Right lobe of liver (tissue), 6 donors: Measurements from ENCODE around the gene SPTBN2. TPM values are rescaled to one million over a fixed set of nuclear protein-coding genes. Genes with fewer than 3 reads are reported as not detected.

ENCODE experiments used
- ATAC-seq, 4 donors: fragments of 200-7000 bp; cut with Tn5 transposase; one replicate each; pipeline ENCODE4 v1.9.1; 2020; ENCODE audit warnings: mild to moderate bottlenecking in 4 of 4, moderate library complexity in 4 of 4
- DNase-seq, 3 donors: peaks; one replicate each; pipeline ENCODE4 v3.0.0-alpha.2; 2020
- H3K27ac ChIP-seq, 3 donors: fragments of 200-600 bp; one replicate each; pipeline ENCODE4 v1.8.0; 2022
- H3K27me3 ChIP-seq, 2 donors: fragments of 200-600 bp; one replicate each; pipeline ENCODE4 v1.8.0; 2022
- H3K36me3 ChIP-seq, 4 donors: fragments of 200-600 bp; sonication (generic) in 1 of 4; one replicate each; pipeline versions ENCODE4 v1.5.1 to v1.8.0; 2017 to 2022; ENCODE audit warnings: control low read depth in 1 of 4
- H3K4me1 ChIP-seq, 4 donors: fragments of 200-600 bp; sonication (generic) in 1 of 4; one replicate each; pipeline versions ENCODE4 v1.5.1 to v1.8.0; 2017 to 2022; ENCODE audit warnings: control low read depth in 1 of 4
- H3K4me3 ChIP-seq, 3 donors: fragments of 200-600 bp; one replicate each; pipeline ENCODE4 v1.8.0; 2022
- H3K9me3 ChIP-seq, 4 donors: fragments of 200-600 bp; sonication (generic) in 1 of 4; one replicate each; pipeline versions ENCODE4 v1.5.1 to v1.8.0; 2017 to 2022; ENCODE audit warnings: control low read depth in 1 of 4
- CTCF ChIP-seq, 4 donors: fragments of 200-600 bp in 3 of 4; fragments of 450-650 bp in 1 of 4; IDR thresholded peaks; one replicate each; pipeline versions ENCODE4 v1.5.1 to v1.8.0; 2016 to 2022; ENCODE audit warnings: antibody characterized with exemption in 4 of 4, mild to moderate bottlenecking in 2 of 4
- POLR2A ChIP-seq: fragments of 450-650 bp; IDR thresholded peaks from one replicate; pipeline ENCODE4 v1.6.1; 2017; ENCODE audit warnings: antibody characterized with exemption, mild to moderate bottlenecking
- WGBS: methylation state at CpG from one replicate; pipeline ENCODE4 v1.1.6; 2018; ENCODE audit warnings: low coverage, low lambda C conversion rate; ENCODE audit not compliant: insufficient coverage; ENCODE audit errors: missing lambda C conversion rate; 5-methylcytosine and 5-hydroxymethylcytosine counted together
- intact Hi-C, 2 donors: fragments of 100-400 bp; cut with DNase I; formaldehyde crosslinking; loops; one replicate each; pipeline versions ENCODE4 v1.11.2 to v1.14.1; 2022
- total RNA-seq, 6 experiments: library from RNA; depleted of rRNA in 2 of 6; stranded (reverse); fragments of >200 nt in 2 of 6; fragmentation: NEBNext Ultra II Directional in 3 of 6; extraction: Animal tissue kit (Norgen Biotek cat#: 25700) in 3 of 6; gene quantifications; one replicate each; pipeline versions ENCODE4 v1.1.0 to v1.2.4, GENCODE V29; 2016 to 2023
- donor health status: DM: no; HTN: yes; CAD: no.
- donor health status: DM: no; HTN: no; CAD: no.
- donor health status: DM: no; HTN: no; CAD: no.
- donor health status: DM: no; HTN: yes; CAD: no.
- donor health status: DM: no; HTN: yes; CAD: no.

The SPTBN2 gene
- total RNA-seq, 6 experiments from 2014 or later, result 20.7 to 67.1 (median 50.7) TPM

GRCh38 chr11:66704659-66705360 lies 24.2 kb downstream of the SPTBN2 start:
- no peak overlapping the region for H3K27ac ChIP-seq
- peak in 2 of 4 donors; percentile 6 to 29 for ATAC-seq
- WGBS, result no CpG with 5 or more reads among the region's 46 CpGs
- intact Hi-C loops, result no loop called here
- no peaks in the 10 kb centered on the region for H3K27me3 ChIP-seq
- H3K4me3 ChIP-seq, result no peak overlapping the region
- H3K4me1 ChIP-seq, result peaks cover 0 to 17% (median 5%) of the 10 kb centered on the region in 4 donors
- DNase-seq, result no peak
- no peak for TF ChIP-seq CTCF (IDR thresholded peaks at IDR 0.05)
- TF ChIP-seq POLR2A, result no peak
- no peaks in the 10 kb centered on the region for H3K9me3 ChIP-seq
- H3K36me3 ChIP-seq, result peaks cover 0 to 19% (median 8%) of the 10 kb centered on the region in 4 donors

GRCh38 chr11:66701432-66702240 lies 27.4 kb downstream of the SPTBN2 start:
- H3K4me3 ChIP-seq, result no peak overlapping the region
- no peaks in the 10 kb centered on the region for H3K9me3 ChIP-seq
- TF ChIP-seq POLR2A (no peak), CTCF (IDR thresholded peaks at IDR 0.05) (no peak)
- no peak overlapping the region for H3K27ac ChIP-seq
- ATAC-seq (peak; percentile 59 to 82 (median 76)), DNase-seq (peak in 2 of 3 donors; percentile 76)
- H3K27me3 ChIP-seq, result no peaks in the 10 kb centered on the region
- H3K4me1 ChIP-seq, result peaks cover 0 to 17% (median 5%) of the 10 kb centered on the region in 4 donors
- intact Hi-C loops, result no loop called here
- H3K36me3 ChIP-seq, result peaks cover 0 to 24% (median 10%) of the 10 kb centered on the region in 4 donors
- 61% methylated on average over 5 of the region's 10 CpGs for WGBS

- TF ChIP-seq CTCF (IDR thresholded peaks at IDR 0.05) (no peak), POLR2A (no peak)
- WGBS, result 100% methylated on average over 1 of the region's 27 CpGs
These were observed 28.3 kb downstream of the SPTBN2 start for GRCh38 chr11:66700742-66701141.

GRCh38 chr11:66700337-66700736 lies 28.7 kb downstream of the SPTBN2 start:
- peaks cover 0 to 22% (median 11%) of the 10 kb centered on the region in 4 donors for H3K36me3 ChIP-seq
- no peak overlapping the region for H3K4me3 ChIP-seq
- no peak overlapping the region for H3K27ac ChIP-seq
- H3K27me3 ChIP-seq, result no peaks in the 10 kb centered on the region
- TF ChIP-seq POLR2A, result no peak
- TF ChIP-seq CTCF (IDR thresholded peaks at IDR 0.05), result no peak
- H3K4me1 ChIP-seq, result peaks cover 0 to 17% (median 5%) of the 10 kb centered on the region in 4 donors
- intact Hi-C loops, result no loop called here
- no peaks in the 10 kb centered on the region for H3K9me3 ChIP-seq
- DNase-seq (no peak), ATAC-seq (peak in 3 of 4 donors; percentile 4 to 41 (median 22))
- WGBS, result 71% methylated on average over 12 of the region's 15 CpGs

More at GRCh38 chr11:66700742-66701141, 28.3 kb downstream of the SPTBN2 start:
- intact Hi-C loops, result no loop called here
- no peak overlapping the region for H3K4me3 ChIP-seq
- H3K27me3 ChIP-seq, result no peaks in the 10 kb centered on the region
- peaks cover 0 to 22% (median 11%) of the 10 kb centered on the region in 4 donors for H3K36me3 ChIP-seq
- peaks cover 0 to 17% (median 5%) of the 10 kb centered on the region in 4 donors for H3K4me1 ChIP-seq
- H3K27ac ChIP-seq, result no peak overlapping the region
- no peaks in the 10 kb centered on the region for H3K9me3 ChIP-seq
- ATAC-seq (no peak), DNase-seq (no peak)
